GM19043 (cell line): ENCODE measurements around the gene GOLIM4.

Experiments
- ATAC-seq: cut with Tn5 transposase; IDR thresholded peaks from one replicate; pipeline ENCODE4 v1.9.1; 2021; ENCODE audit warnings: low read depth; ENCODE audit not compliant: unreplicated experiment

The GOLIM4 gene

GRCh38 chr3:168100777-168101492, 5.2 kb upstream of the GOLIM4 start:
- ATAC-seq, result no peak

DNA sequence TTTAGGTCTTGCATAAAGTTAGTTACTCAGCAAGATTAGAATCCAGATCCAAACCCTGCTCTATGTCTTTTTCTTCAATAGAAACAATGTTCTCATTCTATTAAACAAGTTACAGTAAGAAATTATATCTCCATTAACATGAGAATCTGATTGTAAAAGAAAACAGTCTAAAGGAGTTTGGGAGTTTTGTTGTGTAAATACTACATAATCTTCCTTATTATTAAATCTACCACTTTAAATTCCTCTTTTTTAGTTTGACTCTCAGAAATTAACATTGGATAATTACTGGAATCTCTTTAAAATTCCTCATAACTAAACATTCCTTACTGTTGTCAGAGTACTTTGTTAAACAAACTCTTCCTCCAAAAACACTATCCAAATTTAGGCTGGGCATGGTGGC, 1.7 kb upstream of the GOLIM4 start:
- no peak for ATAC-seq

DNA sequence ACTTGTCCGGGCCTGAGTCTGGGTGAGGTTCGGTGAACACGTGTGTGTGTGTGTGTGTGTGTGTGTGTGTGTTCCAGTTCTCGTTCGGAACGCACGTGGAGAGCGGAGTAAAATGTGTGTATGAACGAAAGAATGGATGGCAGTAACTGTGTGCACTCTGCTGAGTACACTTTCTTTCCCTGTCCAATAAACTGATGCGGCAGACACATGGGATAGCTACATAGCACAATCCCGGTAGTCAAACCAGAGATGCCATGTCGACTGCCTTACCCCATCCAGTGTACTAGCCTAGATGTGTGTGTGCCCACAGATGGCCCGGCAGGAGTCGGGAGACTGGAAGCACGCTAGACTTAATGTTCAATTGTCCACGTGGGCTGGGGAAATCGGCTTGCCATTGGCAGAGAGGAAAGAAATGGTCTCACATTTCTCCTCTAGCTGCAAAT, 507 bp upstream of the GOLIM4 start:
- peak; percentile 5 for ATAC-seq

DNA sequence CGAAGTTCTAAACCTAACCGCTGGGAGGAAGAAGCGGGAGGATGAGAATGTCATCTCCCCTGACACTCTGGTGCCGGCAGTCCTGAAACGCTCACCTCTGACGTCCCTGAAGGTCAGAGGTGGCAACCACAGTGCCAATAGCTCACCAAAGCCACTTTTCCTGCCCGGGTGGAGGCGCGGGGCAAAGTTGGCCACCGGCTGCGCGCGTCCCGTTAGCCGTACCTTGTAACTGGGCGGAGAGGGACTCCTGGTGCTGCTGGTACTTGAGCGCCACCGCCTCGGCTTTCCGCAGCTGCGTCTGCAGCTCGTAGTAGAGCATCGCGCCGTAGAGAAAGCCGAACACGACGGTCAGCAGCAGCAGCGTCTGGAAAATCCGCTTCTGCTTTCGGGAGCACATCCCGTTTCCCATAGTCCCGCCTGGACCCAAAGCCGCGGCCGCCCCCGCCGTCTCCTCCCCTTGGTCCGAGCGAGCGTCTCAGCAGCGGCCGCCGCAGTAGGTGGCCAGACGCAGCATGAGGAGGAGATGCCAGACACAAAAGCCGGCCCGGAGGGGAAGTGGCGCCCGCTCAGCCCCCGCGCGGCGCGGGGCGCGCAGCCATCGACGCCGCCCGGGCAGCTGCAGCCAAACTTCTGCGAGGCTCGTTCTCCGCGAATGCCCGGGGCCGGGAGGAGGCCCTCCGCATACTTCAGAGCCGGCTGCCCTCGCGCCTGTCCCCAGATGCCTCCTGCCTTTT, 680 bp downstream of the GOLIM4 start:
- ATAC-seq, result peak; percentile 42

GRCh38 chr3:168094580-168094876, 1.2 kb downstream of the GOLIM4 start:
- no peak for ATAC-seq

DNA sequence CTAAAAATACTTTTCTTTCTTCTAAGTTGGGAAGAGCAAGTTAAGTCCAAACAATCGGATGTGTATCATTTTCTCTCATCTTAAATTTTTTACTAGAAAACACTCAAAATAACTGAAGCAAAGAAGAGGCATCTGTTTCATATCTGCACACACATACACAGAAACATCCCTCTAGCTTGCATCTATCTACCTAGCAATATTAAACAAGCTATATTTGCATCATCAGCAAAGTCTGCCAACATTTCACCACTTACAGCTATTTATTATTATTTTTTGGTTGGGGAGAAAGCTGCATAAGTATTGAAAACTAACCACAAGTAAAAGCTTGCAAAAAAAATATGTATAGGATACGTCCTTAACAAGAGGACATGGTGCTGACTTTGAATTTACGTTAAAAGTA, 1.9 kb downstream of the GOLIM4 start:
- ATAC-seq, result no peak

DNA sequence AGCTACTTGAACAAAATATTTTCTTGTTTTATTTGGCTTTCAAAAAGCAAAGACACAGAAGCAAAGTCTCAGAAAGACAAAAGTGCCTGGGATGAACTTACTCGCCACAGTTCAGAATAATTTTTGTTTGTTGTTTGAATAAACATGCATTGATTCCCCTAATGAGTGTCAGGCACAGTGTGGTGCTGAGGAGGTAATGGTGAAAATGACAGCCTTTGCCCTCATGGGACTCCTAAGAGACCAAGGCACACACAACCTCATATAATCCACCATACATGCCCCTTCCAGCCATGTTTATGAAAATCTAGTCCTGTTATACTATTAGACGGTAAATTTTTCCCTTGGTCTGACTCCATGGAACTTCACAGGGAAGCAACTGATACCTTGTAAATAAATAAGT, 2.5 kb downstream of the GOLIM4 start:
- no peak for ATAC-seq

- ATAC-seq, result no peak
Measured at GRCh38 chr3:168091941-168092340, 3.8 kb downstream of the GOLIM4 start.

DNA sequence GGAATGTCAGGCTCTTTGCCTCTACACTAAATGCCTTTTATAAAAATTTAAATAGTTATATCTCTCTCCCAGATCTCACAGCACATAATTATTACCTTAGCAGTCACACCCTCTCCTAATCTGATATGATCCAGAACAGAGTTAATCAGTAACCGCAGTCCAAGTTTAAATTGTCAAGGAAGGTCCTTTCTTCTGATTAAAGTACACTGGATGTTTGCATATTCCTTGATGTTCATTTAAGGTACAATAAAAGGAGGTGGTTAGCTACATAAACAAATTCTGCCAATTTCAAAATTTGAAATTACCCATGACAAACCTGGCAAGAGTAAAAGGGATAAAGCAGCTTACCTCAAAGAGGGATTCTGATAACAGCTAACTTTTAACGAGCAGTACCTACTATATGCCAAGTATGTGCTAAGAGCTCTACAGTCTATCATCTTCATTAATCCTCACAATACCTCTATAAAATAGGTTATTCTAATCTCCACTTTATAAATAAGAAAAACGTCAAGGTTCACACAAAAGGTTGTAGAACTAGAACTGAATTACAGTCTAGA, 4.3 kb downstream of the GOLIM4 start:
- no peak for ATAC-seq

GRCh38 chr3:168090306-168091085, 5.2 kb downstream of the GOLIM4 start:
- no peak for ATAC-seq

DNA sequence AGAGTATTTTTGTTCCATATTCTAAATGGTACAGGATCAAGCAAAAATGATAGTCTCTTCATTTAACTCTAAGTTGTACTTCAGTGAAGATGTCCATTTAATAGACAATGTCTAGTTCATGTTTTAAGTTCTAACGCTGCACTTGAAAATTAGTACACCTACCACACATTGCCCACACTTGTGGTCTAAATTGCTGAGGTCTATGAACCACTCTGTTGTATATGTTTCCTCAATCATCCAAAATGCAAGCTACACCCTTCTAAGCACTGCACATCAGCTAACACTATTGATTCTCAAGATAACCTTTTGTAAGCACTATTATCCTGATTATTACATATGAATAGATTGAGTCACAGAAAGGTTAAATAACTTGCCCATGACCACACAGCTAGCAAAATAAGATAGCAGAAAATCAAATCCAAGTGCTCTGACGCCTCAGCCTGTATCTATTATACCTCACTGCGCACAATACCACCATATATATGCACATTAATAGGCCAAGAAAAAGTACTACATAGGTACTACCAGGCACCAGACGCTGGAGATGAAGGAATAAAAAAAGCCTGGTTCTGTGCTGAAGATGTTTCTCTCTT, 6.4 kb downstream of the GOLIM4 start:
- no peak for ATAC-seq

DNA sequence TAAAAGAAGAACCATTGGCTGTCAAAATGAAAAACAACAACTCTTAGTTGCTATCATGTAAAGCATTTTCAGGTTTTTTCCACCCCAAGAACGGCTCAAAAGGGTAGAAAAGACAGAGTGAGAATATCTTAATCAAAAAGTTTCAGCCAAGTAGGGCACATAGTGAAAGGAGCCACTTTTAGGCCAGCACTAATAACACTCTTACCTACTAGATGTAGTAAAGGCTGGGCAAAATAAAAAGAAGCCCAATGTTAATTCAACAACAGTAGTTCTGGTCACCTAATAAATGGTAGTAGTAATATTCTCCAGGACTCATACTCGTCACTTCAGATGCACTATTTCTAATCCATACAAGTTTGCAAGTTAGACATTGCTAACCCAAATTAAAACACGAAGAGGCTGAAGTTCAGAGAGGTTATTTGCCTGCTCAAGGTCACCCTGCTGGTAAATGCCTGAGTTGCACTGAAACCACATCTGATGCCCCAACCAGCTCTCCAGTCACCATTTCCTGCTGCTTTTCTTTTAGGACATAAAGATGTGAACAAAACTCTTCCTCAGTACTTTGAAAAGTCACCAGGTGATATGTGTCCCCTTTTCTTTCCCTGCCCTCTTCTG, 7.5 kb downstream of the GOLIM4 start:
- peak; percentile 56 for ATAC-seq

DNA sequence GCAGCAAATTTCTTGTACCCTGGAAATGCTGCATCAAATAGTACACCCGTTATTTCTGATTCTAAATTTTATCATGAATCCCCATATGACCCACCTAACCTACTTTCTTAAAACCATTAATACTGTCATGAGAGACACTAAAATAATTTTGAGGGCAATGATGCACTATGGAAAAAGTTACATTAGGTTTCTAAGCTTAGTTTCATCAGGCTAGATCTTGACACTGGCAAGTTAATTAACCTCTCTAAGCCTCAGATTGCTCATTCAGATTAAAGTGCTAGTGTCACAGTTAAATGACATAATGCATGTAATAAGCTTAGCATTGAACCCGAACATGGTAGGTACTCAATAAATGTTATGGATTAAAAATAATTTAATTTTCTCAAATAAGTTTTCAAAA, 8.2 kb downstream of the GOLIM4 start:
- ATAC-seq, result no peak

DNA sequence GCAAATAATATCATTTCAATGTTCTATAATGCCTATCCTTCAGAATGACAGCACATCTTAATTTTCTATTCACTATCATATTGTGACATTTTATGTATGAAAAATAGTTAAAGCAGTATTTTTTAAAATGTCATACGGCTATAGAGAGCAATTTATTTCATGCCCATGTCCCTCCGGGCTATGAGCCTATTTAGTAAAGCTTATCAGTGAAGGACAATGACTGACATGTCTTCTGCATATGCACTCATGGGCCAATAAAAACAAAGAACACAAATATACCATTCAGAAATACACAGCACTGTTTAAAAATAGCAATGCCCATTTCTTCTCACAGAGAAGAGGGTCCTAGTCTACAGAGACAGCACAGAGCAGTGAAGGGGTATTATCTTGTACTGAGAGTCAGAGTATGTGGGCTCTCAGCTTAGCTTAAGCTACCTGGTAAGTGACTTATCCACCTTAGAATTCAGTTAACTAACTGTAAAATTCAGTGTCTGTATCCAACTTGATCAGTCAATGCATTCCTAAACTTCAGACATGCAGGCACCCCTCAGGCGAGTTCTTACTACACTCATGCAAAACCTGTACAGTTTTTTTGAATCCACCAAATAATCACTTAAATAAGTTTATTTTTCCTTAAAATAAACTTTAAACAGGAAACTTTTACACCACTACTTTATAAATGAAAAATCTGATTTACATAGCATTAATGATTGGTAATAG, 9.0 kb downstream of the GOLIM4 start:
- no peak for ATAC-seq

- peak; percentile 69 for ATAC-seq
Measured at GRCh38 chr3:168085491-168086119, 10.1 kb downstream of the GOLIM4 start.

GRCh38 chr3:168083906-168084305, 11.8 kb downstream of the GOLIM4 start:
- no peak for ATAC-seq

DNA sequence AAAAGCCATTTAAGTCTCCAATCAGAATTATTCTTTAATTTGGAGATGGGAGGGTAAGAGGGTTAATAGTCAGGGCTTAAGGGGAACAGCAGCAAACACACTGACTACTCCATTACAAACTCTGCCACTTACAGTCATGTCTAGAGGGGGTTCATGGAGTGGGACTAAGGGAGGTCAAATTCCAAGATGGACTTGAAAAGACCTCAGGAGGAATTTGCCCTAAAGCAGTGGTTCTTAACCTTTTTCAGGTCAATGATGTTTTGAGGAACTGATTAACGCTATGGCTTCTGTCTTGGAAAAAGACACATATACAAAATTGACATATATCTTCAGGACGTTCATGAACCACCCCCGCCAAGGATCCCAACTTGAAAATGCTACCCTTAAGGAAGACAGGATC, 13.9 kb downstream of the GOLIM4 start:
- ATAC-seq, result no peak

DNA sequence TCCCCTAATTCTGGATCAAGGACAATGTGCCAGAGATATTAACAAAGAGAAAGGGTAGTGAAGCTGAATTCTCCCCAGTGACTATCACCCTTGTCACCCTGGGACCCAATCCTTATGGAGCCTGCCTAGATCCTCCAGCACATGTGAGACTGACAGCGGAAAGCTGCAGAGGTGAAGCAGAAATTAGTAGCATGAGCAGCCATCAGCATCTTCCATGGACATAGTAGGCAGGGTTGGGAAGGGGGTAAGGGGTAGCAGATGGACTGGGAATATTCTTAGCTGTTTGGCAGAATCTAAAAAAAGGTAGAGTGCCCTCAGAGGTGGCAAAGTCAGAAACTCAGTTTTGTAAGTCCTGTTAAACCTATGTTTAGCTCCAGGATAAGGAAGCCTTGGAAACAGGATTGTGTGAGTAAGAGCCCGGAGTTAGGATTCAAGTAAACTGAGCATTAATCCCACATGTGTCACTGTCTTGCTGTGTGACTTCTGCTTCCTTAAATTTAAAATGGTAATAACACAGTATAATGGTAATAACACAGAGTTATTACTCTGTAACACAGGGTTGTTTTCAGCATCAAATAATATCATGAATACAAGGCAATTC, 14.5 kb downstream of the GOLIM4 start:
- no peak for ATAC-seq
